HEK293 (cell line): ENCODE data around the gene CHCHD6.

Source experiments
- CTCF ChIA-PET: fragments of 350-600 bp; formaldehyde crosslinking; extraction: SDS; loops from one replicate; lab custom pipeline; 2021; ENCODE audit warnings: antibody characterized with exemption; lab: Yijun Ruan, JAX
- POLR2A ChIA-PET: fragments of 300-600 bp; formaldehyde crosslinking; extraction: SDS; loops from one replicate; lab custom pipeline; 2020; ENCODE audit warnings: antibody characterized with exemption, inconsistent platforms; lab: Yijun Ruan, JAX
- H3K27ac ChIP-seq: fragments of 200-500 bp; sonication (Bioruptor generic); 2 replicates; pipeline ENCODE4 v1.5.1; 2014; ENCODE audit warnings: low read depth, low read length, control low read depth, inconsistent platforms; ENCODE audit errors: extremely low read depth
- H3K36me3 ChIP-seq, 2 experiments: fragments of 200-500 bp in 1 of 2; sonication (Bioruptor generic) in 1 of 2; 1 replicate in 1 of 2; 2 replicates in 1 of 2; pipeline ENCODE4 v1.5.1; 2014 to 2017; ENCODE audit warnings: inconsistent platforms in 2 of 2, low read length in 2 of 2; ENCODE audit not compliant: control insufficient read depth in 2 of 2, insufficient read depth in 1 of 2
- H3K4me1 ChIP-seq: fragments of 200-500 bp; sonication (Bioruptor generic); 2 replicates; pipeline ENCODE4 v1.5.1; 2014; ENCODE audit warnings: mild to moderate bottlenecking, low read length, inconsistent platforms; ENCODE audit not compliant: control insufficient read depth, insufficient read depth
- H3K4me3 ChIP-seq: 2 replicates; pipeline ENCODE4 v1.5.1; 2011; ENCODE audit warnings: low read depth, mild to moderate bottlenecking, control low read depth, low read length, moderate library complexity
- H3K9me3 ChIP-seq: fragments of 200-500 bp; sonication (Bioruptor generic); 2 replicates; pipeline ENCODE4 v1.5.1; 2014; ENCODE audit warnings: low read depth, low read length, inconsistent platforms; ENCODE audit not compliant: control insufficient read depth, insufficient read depth
- ZFP41 ChIP-seq: fragments of 450-650 bp; formaldehyde crosslinking; IDR thresholded peaks from 2 replicates; pipeline ENCODE4 v1.5.1; 2016; ENCODE audit warnings: missing biosample characterization, missing genetic modification characterization, borderline replicate concordance
- ZIC2 ChIP-seq: fragments of 450-650 bp; formaldehyde crosslinking; IDR thresholded peaks from 2 replicates; pipeline ENCODE4 v1.5.1; 2016; ENCODE audit warnings: missing biosample characterization, missing genetic modification characterization
- ZNF426 ChIP-seq: fragments of 450-650 bp; formaldehyde crosslinking; IDR thresholded peaks from 2 replicates; pipeline ENCODE4 v1.5.1; 2017; ENCODE audit warnings: missing biosample characterization, missing genetic modification characterization, mild to moderate bottlenecking, inconsistent platforms, moderate library complexity

The CHCHD6 gene

GRCh38 chr3:127009531-127009930 lies 305.5 kb downstream of the CHCHD6 start:
- H3K9me3 ChIP-seq = no peaks in the 10 kb centered on the region
- POLR2A ChIA-PET = no interaction called here
- TF ChIP-seq ZIC2 (tag by site-specific recombination) (peak; percentile 63), ZFP41 (no peak), ZNF426 (tag by site-specific recombination) (no peak)
- TF ChIP-seq, all 188 proteins: peak for 1
- H3K4me3 ChIP-seq = no peak overlapping the region
- peaks cover 0 to 53% of the 10 kb centered on the region in 2 experiments; a peak in 1 of 3 replicates for H3K36me3 ChIP-seq
- CTCF ChIA-PET = no interaction called here
- H3K4me1 ChIP-seq = no peaks in the 10 kb centered on the region
- H3K27ac ChIP-seq = no peak overlapping the region
